H9 (cell line): ENCODE data around the gene ASGR1. TPM values are rescaled to one million over a fixed set of nuclear protein-coding genes. Genes with fewer than 3 reads are reported as not detected.

Experiments used
- DNase-seq: peaks from one replicate; pipeline ENCODE4 v3.0.0-alpha.2; 2017
- H2AFZ ChIP-seq: one replicate; pipeline ENCODE4 v1.6.1; 2013; ENCODE audit warnings: mild to moderate bottlenecking, low read length, control low read depth, moderate library complexity
- H2AK5ac ChIP-seq: 2 replicates; pipeline ENCODE4 v1.6.1; 2013; ENCODE audit warnings: low read length, control low read depth, mixed read lengths; ENCODE audit not compliant: insufficient read length
- H2BK120ac ChIP-seq: one replicate; pipeline ENCODE4 v1.6.1; 2013; ENCODE audit warnings: low read depth, mild to moderate bottlenecking, low read length, control low read depth, inconsistent platforms; ENCODE audit not compliant: poor library complexity, severe bottlenecking
- H2BK12ac ChIP-seq: 2 replicates; pipeline ENCODE4 v1.6.1; 2013; ENCODE audit warnings: low read length, control low read depth, mixed read lengths, low read depth; ENCODE audit not compliant: insufficient read length
- H2BK15ac ChIP-seq: 2 replicates; pipeline ENCODE4 v1.6.1; 2013; ENCODE audit warnings: low read depth, low read length, control low read depth
- H2BK20ac ChIP-seq: one replicate; pipeline ENCODE4 v1.6.1; 2013; ENCODE audit warnings: low read depth, mild to moderate bottlenecking, low read length, control low read depth, inconsistent platforms; ENCODE audit not compliant: poor library complexity, severe bottlenecking
- H2BK5ac ChIP-seq: 2 replicates; pipeline ENCODE4 v1.6.1; 2013; ENCODE audit warnings: low read length, control low read depth, mixed read lengths; ENCODE audit not compliant: insufficient read length
- H3K14ac ChIP-seq: 2 replicates; pipeline ENCODE4 v1.6.1; 2013; ENCODE audit warnings: low read length, control low read depth; ENCODE audit not compliant: insufficient read depth
- H3K18ac ChIP-seq: 2 replicates; pipeline ENCODE4 v1.6.1; 2013; ENCODE audit warnings: low read depth, mild to moderate bottlenecking, mixed read lengths, low read length, control low read depth; ENCODE audit not compliant: insufficient read length
- H3K23ac ChIP-seq: 2 replicates; pipeline ENCODE4 v1.6.1; 2013; ENCODE audit warnings: low read length, control low read depth, mixed read lengths, low read depth; ENCODE audit not compliant: insufficient read length
- H3K23me2 ChIP-seq: 2 replicates; pipeline ENCODE4 v1.6.1; 2013; ENCODE audit warnings: low read depth, mild to moderate bottlenecking, mixed read lengths, low read length, control low read depth; ENCODE audit not compliant: insufficient read length, poor library complexity, severe bottlenecking
- H3K27ac ChIP-seq: 2 replicates; pipeline ENCODE4 v1.5.1; 2013; ENCODE audit warnings: low read length, control low read depth, mixed read lengths, low read depth; ENCODE audit not compliant: insufficient read length
- H3K27me3 ChIP-seq: 2 replicates; pipeline ENCODE4 v1.6.1; 2013; ENCODE audit warnings: low read length, control low read depth, inconsistent platforms; ENCODE audit not compliant: insufficient read depth
- H3K4ac ChIP-seq: 2 replicates; pipeline ENCODE4 v1.6.1; 2013; ENCODE audit warnings: low read depth, mild to moderate bottlenecking, control low read depth, inconsistent platforms, low read length, moderate library complexity
- H3K4me1 ChIP-seq: 2 replicates; pipeline ENCODE4 v1.6.1; 2013; ENCODE audit warnings: low read length, control low read depth, inconsistent platforms; ENCODE audit not compliant: insufficient read depth
- H3K4me2 ChIP-seq: 2 replicates; pipeline ENCODE4 v1.6.1; 2013; ENCODE audit warnings: low read length, control low read depth, mixed read lengths; ENCODE audit not compliant: insufficient read length, insufficient read depth
- H3K56ac ChIP-seq: 2 replicates; pipeline ENCODE4 v1.6.1; 2013; ENCODE audit warnings: low read depth, mild to moderate bottlenecking, mixed read lengths, low read length, control low read depth; ENCODE audit not compliant: insufficient read length
- H3K79me1 ChIP-seq: 2 replicates; pipeline ENCODE4 v1.6.1; 2013; ENCODE audit warnings: low read depth, mild to moderate bottlenecking, moderate library complexity, low read length, control low read depth, inconsistent platforms; ENCODE audit not compliant: insufficient read depth, poor library complexity, severe bottlenecking
- H3K79me2 ChIP-seq: 2 replicates; pipeline ENCODE4 v1.6.1; 2013; ENCODE audit warnings: low read length, control low read depth, inconsistent platforms; ENCODE audit not compliant: insufficient read depth
- H3K9ac ChIP-seq: 2 replicates; pipeline ENCODE4 v1.6.1; 2013; ENCODE audit warnings: low read length, control low read depth, mixed read lengths; ENCODE audit not compliant: insufficient read length; ENCODE audit errors: extremely low read depth
- H3K9me3 ChIP-seq: one replicate; pipeline ENCODE4 v1.6.1; 2013; ENCODE audit warnings: low read depth, low read length, inconsistent platforms; ENCODE audit not compliant: control insufficient read depth
- H3T11ph ChIP-seq: one replicate; pipeline ENCODE4 v1.6.1; 2013; ENCODE audit warnings: mild to moderate bottlenecking, low read length, control low read depth, inconsistent platforms
- H4K20me1 ChIP-seq: one replicate; pipeline ENCODE4 v1.6.1; 2013; ENCODE audit not compliant: control insufficient read depth, insufficient read length, insufficient read depth
- H4K5ac ChIP-seq: 2 replicates; pipeline ENCODE4 v1.6.1; 2013; ENCODE audit warnings: low read depth, mild to moderate bottlenecking, mixed read lengths, low read length, control low read depth; ENCODE audit not compliant: insufficient read length
- H4K8ac ChIP-seq: replicated peaks from 2 replicates; pipeline ENCODE4 v1.6.1; 2013; ENCODE audit warnings: low read length, control low read depth, mixed read lengths, low read depth; ENCODE audit not compliant: insufficient read length
- H4K91ac ChIP-seq: 2 replicates; pipeline ENCODE4 v1.6.1; 2013; ENCODE audit warnings: low read depth, mild to moderate bottlenecking, moderate library complexity, mixed read lengths, low read length, control low read depth; ENCODE audit not compliant: insufficient read length
- H3K27ac Mint-ChIP-seq, 3 experiments: 2 replicates in 2 of 3; 3 replicates in 1 of 3; pipeline ENCODE4 v1.8.0; 2020 to 2021; ENCODE audit warnings: mixed read lengths in 3 of 3, mild to moderate bottlenecking in 1 of 3, moderate library complexity in 1 of 3
- H3K27me3 Mint-ChIP-seq: 2 replicates; pipeline ENCODE4 v1.8.0; 2021; ENCODE audit warnings: low read depth, mild to moderate bottlenecking, moderate library complexity, mixed read lengths
- H3K36me3 Mint-ChIP-seq, 3 experiments: 2 replicates in 2 of 3; 3 replicates in 1 of 3; pipeline ENCODE4 v1.8.0; 2020 to 2021; ENCODE audit warnings: low read depth in 3 of 3, mixed read lengths in 3 of 3; ENCODE audit not compliant: insufficient read depth in 1 of 3
- H3K4me1 Mint-ChIP-seq, 2 experiments: 2 replicates each; pipeline ENCODE4 v1.8.0; 2020; ENCODE audit warnings: mixed read lengths in 2 of 2
- H3K4me3 Mint-ChIP-seq, 2 experiments: 2 replicates in 1 of 2; 3 replicates in 1 of 2; pipeline ENCODE4 v1.8.0; 2020 to 2021; ENCODE audit warnings: mild to moderate bottlenecking in 2 of 2, mixed read lengths in 2 of 2, moderate library complexity in 1 of 2
- H3K9me3 Mint-ChIP-seq, 2 experiments: 2 replicates in 1 of 2; 3 replicates in 1 of 2; pipeline ENCODE4 v1.8.0; 2020; ENCODE audit warnings: mild to moderate bottlenecking in 2 of 2, mixed read lengths in 2 of 2, moderate library complexity in 1 of 2
- CTCF ChIP-seq: fragments of 200-600 bp; sonication (generic); conservative IDR thresholded peaks from 3 replicates; pipeline ENCODE4 v1.8.0; 2021; ENCODE audit warnings: antibody characterized with exemption, mild to moderate bottlenecking
- WGBS: extraction: QIAGEN DNeasy Blood & Tissue Kit; methylation state at CpG from one replicate; pipeline ENCODE4 v1.1.7; 2013; ENCODE audit warnings: missing lambda C conversion rate, low lambda C conversion rate, mixed read lengths; ENCODE audit not compliant: insufficient read length; ENCODE audit errors: extremely low coverage; 5-methylcytosine and 5-hydroxymethylcytosine counted together
- total RNA-seq: library from RNA; stranded (reverse); gene quantifications from 2 replicates; pipeline ENCODE4 v1.2.1, GENCODE V29; 2021

The ASGR1 gene
- total RNA-seq, 1 experiment from 2014 or later = 5.9 TPM

- Histone ChIP-seq H3K9me3 (no peaks in the 10 kb centered on the region), H3K56ac (no peak overlapping the region), H4K8ac (no peak overlapping the region), H3K79me2 (no peaks in the 10 kb centered on the region), H3K23me2 (peaks cover 5% of the 10 kb centered on the region), H3T11ph (no peak overlapping the region), H4K5ac (no peak overlapping the region), H3K4me2 (no peak overlapping the region), H2BK120ac (no peak overlapping the region), H3K14ac (no peak overlapping the region), H3K4ac (no peak overlapping the region), H4K20me1 (no peaks in the 10 kb centered on the region), H3K27ac (no peak overlapping the region), H3K27me3 (no peaks in the 10 kb centered on the region), H2BK20ac (no peak overlapping the region), H3K9ac (no peak overlapping the region), H3K79me1 (no peaks in the 10 kb centered on the region), H3K23ac (no peak overlapping the region), H3K18ac (no peak overlapping the region), H3K4me1 (no peaks in the 10 kb centered on the region), H2AFZ (no peak overlapping the region), H2AK5ac (no peak overlapping the region), H2BK15ac (no peak overlapping the region), H4K91ac (no peak overlapping the region), H2BK12ac (no peak overlapping the region), H2BK5ac (no peak overlapping the region)
- Mint-ChIP-seq H3K27ac (no peak overlapping the region), H3K27me3 (peaks cover 1% of the 10 kb centered on the region; the same call in 1 of the 2 replicates), H3K9me3 (no peaks in the 10 kb centered on the region; a peak in 1 of 5 replicates), H3K4me3 (peak overlapping the region in 1 of 2 experiments; percentile 47; a peak in 1 of 5 replicates), H3K4me1 (peaks cover 26 to 30% of the 10 kb centered on the region in 2 experiments), H3K36me3 (peaks cover 25 to 72% (median 62%) of the 10 kb centered on the region in 3 experiments; a peak in 6 of 7 replicates)
- no peak for TF ChIP-seq CTCF
- no CpG with 5 or more reads among the region's 4 CpGs for WGBS
- DNase-seq = no peak
Observed at GRCh38 chr17:7223375-7223774, 44.2 kb upstream of the ASGR1 start.
